Renal pelvis (tissue), 12 donors: ENCODE results near the gene LCE2D. TPM values are rescaled to one million over a fixed set of nuclear protein-coding genes. Genes with fewer than 3 reads are reported as not detected.
A peak's percentile ranks its signal among the peaks of the same experiment; 100 is the strongest.
"Not testable (repeated sequence)": the region's sequence is repeated elsewhere in the genome, so short reads cannot be mapped to it uniquely, and the experiment has no call there.

Source experiments
- DNase-seq: peaks from one replicate; pipeline ENCODE4 v3.0.0-alpha.2; 2013
- long read RNA-seq, 16 experiments: transcript quantifications; one replicate each; lab custom pipeline, GENCODE V29; 2026
- polyA plus RNA-seq, 3 donors: library from polyadenylated mRNA; unstranded; fragments of 120-200 nt; gene quantifications; one replicate each; pipeline ENCODE4 v1.2.1, GENCODE V29; 2013; ENCODE audit not compliant: insufficient read length in 3 of 3

LCE2D gene
- not detected for polyA plus RNA-seq
- long read RNA-seq, donor 1 = 0 reads
- long read RNA-seq, donor 2 = 0 reads
- long read RNA-seq, donor 3 = 0 reads
- long read RNA-seq, donor 4 = 0 reads
- long read RNA-seq, donor 5 = 0 reads
- long read RNA-seq, donor 6 = 0 reads
- long read RNA-seq, donor 7 = 0 reads
- long read RNA-seq, donor 8 = 0 reads
- long read RNA-seq, donor 9 = 0 reads
- long read RNA-seq, donor 10 = 0 reads
- long read RNA-seq, donor 11 = 0 reads
- long read RNA-seq, donor 12 = 0 reads
- long read RNA-seq, donor 13 = 0 reads
- long read RNA-seq, donor 14 = 0 reads
- long read RNA-seq, donor 15 = 0 reads
- long read RNA-seq, donor 16 = 0 reads

DNA sequence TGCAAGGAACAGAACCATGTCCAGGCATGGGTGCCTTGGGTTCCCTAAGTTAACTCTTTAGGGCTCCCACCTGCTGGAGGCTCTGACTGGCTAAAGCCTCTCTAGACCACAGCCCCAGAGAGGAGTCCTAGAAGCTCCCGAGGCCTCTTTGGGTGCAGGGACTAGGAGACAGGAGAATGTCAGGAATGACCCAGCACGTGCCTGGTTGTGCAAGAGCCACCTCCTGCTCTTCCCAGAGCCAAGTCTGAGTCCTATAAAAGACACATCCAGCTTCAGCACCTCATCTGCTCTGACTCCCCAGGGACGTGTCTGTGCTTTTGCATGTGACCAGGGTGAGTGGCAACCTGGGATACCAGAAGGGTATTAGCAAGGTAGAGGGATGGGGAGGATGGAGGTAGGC, at the start of gene LCE2D:
LCE2D (plus strand) TSS at position 283 of the 400 bp plus-strand sequence. CDS start 726 bp downstream, outside the sequence.
- DNase-seq = no peak

DNA sequence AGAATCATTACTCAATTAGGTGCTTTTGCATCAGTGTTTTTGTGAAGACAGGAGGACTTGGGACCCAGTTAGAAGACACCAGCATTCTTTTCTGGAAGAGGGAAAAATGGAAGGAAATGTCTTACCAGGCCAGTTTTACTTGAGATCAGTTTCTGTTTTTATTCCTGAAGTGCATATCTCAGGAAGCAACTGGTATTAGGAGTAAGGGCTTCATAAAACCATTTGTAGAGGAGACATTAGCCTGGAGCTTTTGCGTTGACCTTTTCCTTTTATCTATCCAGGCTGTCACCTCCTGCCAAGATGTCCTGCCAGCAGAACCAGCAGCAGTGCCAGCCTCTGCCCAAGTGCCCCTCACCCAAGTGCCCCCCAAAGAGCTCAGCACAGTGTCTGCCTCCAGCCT, 49.7 kb upstream of the LCE2D start, which contains the start of gene LCE3B:
LCE3B (plus strand) TSS at position 301 of the 400 bp plus-strand sequence; CDS start at position 301, 0 bp downstream.
- no peak for DNase-seq

DNA sequence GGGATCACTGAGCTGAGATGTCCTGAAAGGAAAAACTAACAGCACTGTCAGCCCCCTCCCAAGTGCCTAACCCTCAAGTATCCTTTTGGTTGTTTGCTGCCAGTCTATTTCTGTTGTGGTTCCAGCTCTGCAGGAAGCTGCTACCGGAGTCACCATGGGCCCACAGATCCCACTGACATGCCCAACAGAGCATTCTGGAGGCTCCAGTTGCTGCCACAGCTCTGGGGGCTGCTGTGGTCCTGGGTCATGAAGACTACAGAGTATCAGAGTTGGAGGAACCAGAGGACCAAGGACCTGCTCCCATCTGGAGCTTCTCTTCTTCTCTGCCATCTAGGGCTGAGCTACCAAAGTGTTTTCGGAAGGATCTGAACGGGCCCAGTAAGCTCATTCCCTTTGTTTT, 41.2 kb upstream of the LCE2D start:
- no peak for DNase-seq

GRCh38 chr1:152622803-152623202, 40.4 kb upstream of the LCE2D start, which contains the start of gene LCE3A:
LCE3A (minus strand) TSS chr1:152623103; CDS start chr1:152623103, 0 bp downstream.
- DNase-seq = no peak

DNA sequence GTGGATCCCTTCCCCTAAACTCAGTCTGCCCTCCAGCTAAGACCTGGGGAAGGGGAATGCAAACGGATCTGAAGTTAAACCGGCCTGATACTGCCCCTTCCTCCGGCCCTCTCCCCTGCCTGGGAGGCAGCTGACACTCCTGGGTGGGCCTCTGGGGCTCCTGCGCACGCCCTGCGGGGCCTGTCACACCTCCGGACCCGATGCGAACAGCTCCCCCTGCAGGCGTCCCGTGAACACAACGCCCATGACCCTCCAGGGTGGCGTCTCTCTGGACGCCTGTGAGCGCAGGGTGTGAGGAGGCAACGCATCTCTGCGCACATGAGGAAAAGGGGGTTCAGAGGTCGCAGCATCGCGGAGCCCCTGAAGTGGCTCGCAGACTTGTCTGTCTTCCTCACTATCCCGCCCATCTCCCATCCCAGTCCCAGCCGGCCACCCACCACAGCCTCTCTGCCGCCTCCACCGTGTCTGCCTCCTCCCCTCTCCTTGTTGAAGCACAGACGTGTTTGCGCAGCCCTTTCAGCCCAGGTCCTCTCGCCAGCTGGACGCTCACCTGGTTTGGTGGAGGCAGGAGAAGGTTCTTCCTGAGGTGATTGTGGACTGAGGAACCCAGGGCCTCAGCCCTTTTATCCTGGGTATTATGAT, 39.9 kb upstream of the LCE2D start:
- no peak for DNase-seq

DNA sequence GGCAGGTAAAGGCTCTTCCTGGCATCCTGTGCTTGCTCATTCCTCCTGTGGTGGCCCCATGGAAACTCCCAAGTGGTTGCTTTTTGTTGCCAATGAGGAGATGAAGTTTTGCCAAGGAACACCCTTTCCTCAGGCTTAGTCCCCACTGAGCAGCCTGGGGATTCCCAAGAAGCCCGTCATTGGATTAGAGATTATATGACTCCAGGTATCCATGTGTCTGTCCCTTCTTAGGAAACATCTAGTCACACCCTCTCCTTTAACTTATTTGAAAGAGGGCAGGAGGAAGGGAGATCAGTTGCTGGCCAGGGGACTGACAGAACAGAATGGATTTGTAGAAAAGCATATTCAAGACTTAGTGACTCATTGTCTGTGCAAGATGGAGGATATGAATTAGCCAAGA, 36.4 kb upstream of the LCE2D start:
- DNase-seq = no peak

DNA sequence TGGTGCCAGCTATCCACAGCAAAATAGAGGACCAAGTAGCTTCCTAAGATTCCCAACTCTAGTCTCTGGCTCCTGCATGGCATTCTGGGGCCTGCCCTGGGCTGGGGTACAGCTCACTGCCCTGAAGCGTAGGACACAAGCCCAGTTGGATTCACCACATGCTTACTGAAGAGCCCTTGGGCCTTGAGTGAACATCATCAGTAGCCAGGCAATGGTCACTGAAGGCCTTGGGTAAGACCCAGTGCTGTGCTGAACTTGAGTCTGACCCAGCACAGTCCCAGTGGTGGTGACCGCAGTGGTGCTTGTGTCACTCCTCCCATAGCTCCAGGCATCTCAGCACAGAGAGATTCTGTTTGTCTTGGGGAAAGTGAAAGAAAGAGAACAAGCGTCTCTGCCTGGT, 32.6 kb upstream of the LCE2D start:
- DNase-seq = no peak

GRCh38 chr1:152640351-152640750, 22.8 kb upstream of the LCE2D start:
- no peak for DNase-seq

- DNase-seq = no peak
Measured at GRCh38 chr1:152643945-152644344, 19.2 kb upstream of the LCE2D start.

GRCh38 chr1:152645146-152645545, 18.0 kb upstream of the LCE2D start:
- no peak for DNase-seq

GRCh38 chr1:152646656-152647055, 16.5 kb upstream of the LCE2D start:
- no peak for DNase-seq

GRCh38 chr1:152654110-152654509, 9.1 kb upstream of the LCE2D start:
- peak; percentile 48 for DNase-seq

DNA sequence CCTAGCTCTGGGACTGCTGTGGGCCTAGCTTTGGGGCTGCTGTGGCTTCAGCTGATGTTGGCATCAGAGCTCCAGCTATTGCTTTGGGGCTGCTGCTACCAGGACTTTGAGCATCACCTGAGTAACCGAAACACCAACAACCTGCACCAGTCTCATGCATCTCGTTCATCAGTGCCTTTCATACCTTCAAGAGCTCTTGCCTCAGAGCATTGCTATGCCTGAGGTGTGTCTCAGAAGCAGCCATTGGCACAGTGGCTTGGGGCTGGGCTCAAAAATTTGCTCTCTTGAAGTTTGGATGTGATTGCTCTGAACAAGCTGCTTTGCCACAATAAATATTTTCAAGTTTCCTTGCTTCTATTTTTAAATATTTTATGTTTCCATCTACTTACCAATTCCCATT, 6.7 kb upstream of the LCE2D start:
- DNase-seq = no peak

DNA sequence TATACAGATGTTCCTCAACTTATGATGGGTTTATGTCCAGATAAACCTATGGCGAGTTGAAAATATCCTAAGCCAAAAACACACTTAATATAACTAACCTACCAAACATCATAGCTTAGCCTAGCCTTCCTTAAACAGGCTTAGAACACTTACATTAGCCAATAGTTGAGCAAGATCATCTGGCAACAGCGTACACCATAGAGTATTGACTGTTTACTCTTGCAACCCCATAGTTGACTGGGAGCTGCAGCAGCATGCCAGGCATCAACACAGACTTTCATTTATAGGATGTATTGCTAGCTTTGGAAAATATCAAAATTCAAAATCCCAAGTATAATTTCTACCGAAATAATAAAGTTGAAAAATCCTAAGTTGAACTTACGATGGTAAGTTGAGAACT, 5.5 kb upstream of the LCE2D start:
- no peak for DNase-seq

DNA sequence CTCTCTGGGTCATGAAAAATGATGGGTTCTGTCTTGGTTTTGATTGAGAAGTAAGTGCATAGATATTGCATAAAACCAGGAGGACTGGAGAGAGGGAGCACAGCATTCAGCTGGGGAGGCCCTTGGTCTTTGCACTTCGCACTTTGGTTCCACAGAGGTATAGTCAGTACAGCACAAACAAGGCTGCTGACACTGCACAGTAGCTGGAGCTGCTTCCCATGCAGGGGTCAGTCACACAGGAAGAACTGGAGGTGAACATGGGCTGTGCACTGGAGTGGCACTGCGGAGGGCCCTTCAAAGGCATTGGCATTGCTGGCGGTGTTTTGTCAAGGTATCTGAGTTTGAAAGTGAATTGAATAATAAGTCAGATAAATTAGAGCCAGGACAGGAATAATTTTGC, 4.5 kb upstream of the LCE2D start:
- DNase-seq = no peak

DNA sequence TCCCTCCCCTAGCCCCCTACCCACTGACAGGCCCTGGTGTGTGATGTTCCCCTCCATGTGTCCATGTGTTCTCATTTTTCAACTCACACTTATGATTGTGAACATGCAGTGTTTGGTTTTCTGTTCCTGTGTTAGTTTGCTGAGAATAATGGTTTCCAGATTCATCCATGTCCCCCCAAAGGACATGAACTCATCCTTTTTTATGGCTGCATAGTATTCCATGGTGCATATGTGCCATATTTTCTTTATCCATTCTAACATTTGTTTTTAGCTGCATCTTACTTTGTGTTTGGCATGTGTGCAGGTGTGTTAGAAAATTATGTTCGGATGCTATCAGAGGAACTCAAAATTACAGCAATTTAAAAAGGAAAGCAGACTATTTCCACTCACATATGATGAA, 3.0 kb downstream of the LCE2D start:
- not testable (repeated sequence) for DNase-seq

GRCh38 chr1:152667648-152668047, 4.5 kb downstream of the LCE2D start:
- DNase-seq = no peak

- no peak for DNase-seq
Measured at GRCh38 chr1:152673016-152673415, 9.8 kb downstream of the LCE2D start.

DNA sequence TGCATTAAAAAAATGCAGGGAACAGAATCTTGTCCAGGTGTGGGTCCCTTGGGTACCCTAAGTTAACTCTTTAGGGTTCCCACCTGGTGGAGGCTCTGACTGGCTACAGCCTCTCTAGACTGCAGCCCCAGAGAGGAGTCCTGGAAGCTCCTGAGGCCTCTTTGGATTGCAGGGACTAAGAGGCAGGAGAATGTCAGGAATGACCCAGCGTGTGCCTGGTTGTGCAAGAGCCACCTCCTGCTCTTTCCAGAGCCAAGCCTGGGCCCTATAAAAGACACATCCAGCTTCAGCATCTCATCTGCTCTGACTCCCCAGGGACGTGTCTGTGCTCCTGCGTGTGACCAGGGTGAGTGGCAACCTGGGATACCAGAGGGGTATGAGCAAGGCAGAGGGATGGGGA, 11.8 kb downstream of the LCE2D start, which contains the start of gene LCE2C:
LCE2C (plus strand) TSS at position 297 of the 400 bp plus-strand sequence. CDS start 737 bp downstream, outside the sequence.
- not testable (repeated sequence) for DNase-seq

GRCh38 chr1:152679459-152679858, 16.3 kb downstream of the LCE2D start:
- DNase-seq = no peak

DNA sequence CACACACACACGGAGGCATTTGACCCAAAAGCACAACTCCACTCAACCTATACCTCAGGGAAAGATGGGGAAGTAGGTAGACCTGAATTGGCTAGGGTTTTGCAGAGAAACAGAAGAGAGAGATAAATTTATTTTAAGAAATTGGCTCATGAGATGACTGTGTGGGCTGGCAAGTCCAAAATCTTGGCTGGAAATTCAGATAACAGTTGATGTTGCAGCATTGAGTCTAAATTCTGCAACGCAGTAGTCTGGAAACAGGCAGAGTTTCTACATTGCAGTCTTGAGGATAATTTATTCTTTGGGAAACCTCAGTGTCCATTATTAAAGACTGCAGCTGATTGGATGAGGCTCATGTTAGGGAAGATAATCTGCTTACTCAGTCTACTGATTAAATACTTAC, 18.4 kb downstream of the LCE2D start:
- no peak for DNase-seq

DNA sequence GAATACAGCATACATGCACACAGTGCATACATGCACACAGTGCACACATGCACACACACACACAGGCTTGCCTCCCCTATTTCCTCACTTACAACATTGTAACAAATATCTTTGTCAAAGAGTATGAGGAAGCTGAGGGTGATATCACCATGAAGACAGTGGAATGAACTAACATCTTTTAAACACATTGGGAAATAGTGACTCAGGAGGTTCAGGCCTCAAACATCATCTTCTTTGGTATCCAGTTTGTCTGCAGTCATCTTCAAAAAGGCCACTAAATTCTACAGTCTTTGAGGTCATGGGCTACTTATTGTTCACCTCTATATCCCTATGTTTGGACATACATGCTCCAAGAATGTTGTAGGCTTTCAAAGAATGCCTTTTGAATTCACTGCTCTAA, 20.7 kb downstream of the LCE2D start:
- no peak for DNase-seq

- not testable (repeated sequence) for DNase-seq
Measured at GRCh38 chr1:152685823-152686222, 22.6 kb downstream of the LCE2D start, which contains the start of gene LCE2B. LCE2B (plus strand) TSS chr1:152686123; CDS start chr1:152686844, 721 bp downstream.
